Fibroblast of villous mesenchyme (primary cell): ENCODE data around the gene IL1RAPL2. TPM values are rescaled to one million over a fixed set of nuclear protein-coding genes. Genes with fewer than 3 reads are reported as not detected.
"Not testable (repeated sequence)": the region's sequence is repeated elsewhere in the genome, so short reads cannot be mapped to it uniquely, and the experiment has no call there.

Source experiments
- DNase-seq: peaks from one replicate; pipeline ENCODE4 v3.0.0-alpha.2; 2010; ENCODE audit warnings: low read depth
- H3K4me3 ChIP-seq: 2 replicates; pipeline ENCODE4 v1.5.1; 2011; ENCODE audit warnings: low read depth, mild to moderate bottlenecking, low read length
- CTCF ChIP-seq: IDR thresholded peaks from 2 replicates; pipeline ENCODE4 v1.5.1; 2012; ENCODE audit warnings: low read depth, mild to moderate bottlenecking, low read length; ENCODE audit not compliant: insufficient read depth
- total RNA-seq: library from RNA; depleted of rRNA; stranded (reverse); fragments of >200 nt; gene quantifications from 2 replicates; pipeline ENCODE4 v1.2.3, GENCODE V29; 2012

The IL1RAPL2 gene
- total RNA-seq, 1 donor, result 0.43 TPM

GRCh38 chrX:105648732-105649131 is 1082.7 kb downstream of the IL1RAPL2 start:
- no peak overlapping the region for H3K4me3 ChIP-seq
- TF ChIP-seq CTCF, result no peak
- DNase-seq, result no peak

GRCh38 chrX:105650577-105650976 is 1084.6 kb downstream of the IL1RAPL2 start:
- no peak overlapping the region for H3K4me3 ChIP-seq
- no peak for DNase-seq
- no peak for TF ChIP-seq CTCF

GRCh38 chrX:105650986-105651385 is 1085.0 kb downstream of the IL1RAPL2 start:
- H3K4me3 ChIP-seq, result no peak overlapping the region
- DNase-seq, result peak; percentile 3
- TF ChIP-seq CTCF, result no peak

GRCh38 chrX:105653891-105654290 is 1087.9 kb downstream of the IL1RAPL2 start:
- H3K4me3 ChIP-seq, result no peak overlapping the region
- TF ChIP-seq CTCF, result no peak
- peak; percentile 19 for DNase-seq

- DNase-seq, result peak; percentile 68
- no peak for TF ChIP-seq CTCF
- no peak overlapping the region for H3K4me3 ChIP-seq
Observed at GRCh38 chrX:105658136-105658535, 1092.1 kb downstream of the IL1RAPL2 start.

- no peak for TF ChIP-seq CTCF
- no peak overlapping the region for H3K4me3 ChIP-seq
- DNase-seq, result no peak
Observed at GRCh38 chrX:105662248-105662647, 1096.2 kb downstream of the IL1RAPL2 start.

GRCh38 chrX:105664243-105664642 is 1098.2 kb downstream of the IL1RAPL2 start:
- no peak for TF ChIP-seq CTCF
- DNase-seq, result no peak
- H3K4me3 ChIP-seq, result no peak overlapping the region

- not testable (repeated sequence) for H3K4me3 ChIP-seq, DNase-seq
Observed at GRCh38 chrX:105684288-105684687, 1118.3 kb downstream of the IL1RAPL2 start.
